Mesenchymal stem cell (in vitro differentiated cells and primary cell): ENCODE results near the gene WHRN.

Source experiments
- DNase-seq: peaks from one replicate; pipeline ENCODE4 v3.0.0-alpha.2; 2013
- H2AFZ ChIP-seq: one replicate; pipeline ENCODE4 v1.6.1; 2013; ENCODE audit warnings: low read depth, mild to moderate bottlenecking, control low read depth, inconsistent platforms, low read length, moderate library complexity
- H2AK5ac ChIP-seq: 2 replicates; pipeline ENCODE4 v1.6.1; 2013; ENCODE audit warnings: low read length, moderate library complexity, mild to moderate bottlenecking, inconsistent platforms; ENCODE audit not compliant: severe bottlenecking
- H2BK120ac ChIP-seq: one replicate; pipeline ENCODE4 v1.6.1; 2013; ENCODE audit warnings: low read depth, mild to moderate bottlenecking, inconsistent platforms, low read length, moderate library complexity
- H2BK12ac ChIP-seq, 2 experiments: one replicate each; pipeline ENCODE4 v1.6.1; 2013; ENCODE audit warnings: inconsistent platforms in 2 of 2, low read length in 2 of 2, mild to moderate bottlenecking in 2 of 2, moderate library complexity in 2 of 2, control low read depth in 1 of 2
- H2BK15ac ChIP-seq: one replicate; pipeline ENCODE4 v1.6.1; 2013; ENCODE audit warnings: mild to moderate bottlenecking, low read depth, inconsistent platforms; ENCODE audit not compliant: poor library complexity, severe bottlenecking
- H2BK5ac ChIP-seq: 2 replicates; pipeline ENCODE4 v1.6.1; 2013; ENCODE audit warnings: low read depth, mild to moderate bottlenecking, low read length, control low read depth, inconsistent platforms; ENCODE audit not compliant: poor library complexity, severe bottlenecking
- H3K14ac ChIP-seq, 2 experiments: one replicate each; pipeline ENCODE4 v1.6.1; 2013; ENCODE audit warnings: inconsistent platforms in 2 of 2, low read length in 2 of 2, control low read depth in 1 of 2, mild to moderate bottlenecking in 1 of 2, moderate library complexity in 1 of 2
- H3K18ac ChIP-seq, 2 experiments: one replicate each; pipeline ENCODE4 v1.6.1; 2013; ENCODE audit warnings: inconsistent platforms in 2 of 2, low read length in 2 of 2, control low read depth in 1 of 2, low read depth in 1 of 2, mild to moderate bottlenecking in 1 of 2
- H3K23ac ChIP-seq, 2 experiments: one replicate each; pipeline ENCODE4 v1.6.1; 2013; ENCODE audit warnings: inconsistent platforms in 2 of 2, low read length in 2 of 2, mild to moderate bottlenecking in 2 of 2, moderate library complexity in 2 of 2, control low read depth in 1 of 2
- H3K27ac ChIP-seq: 2 replicates; pipeline ENCODE4 v1.5.1; 2013; ENCODE audit warnings: mild to moderate bottlenecking, moderate library complexity, low read length, control low read depth, inconsistent platforms; ENCODE audit not compliant: poor library complexity, severe bottlenecking
- H3K27me3 ChIP-seq, 2 experiments: 2 replicates each; pipeline versions ENCODE4 v1.6.1 to v1.7.0; 2013; ENCODE audit warnings: low read length in 2 of 2, mild to moderate bottlenecking in 2 of 2, moderate library complexity in 2 of 2, control low read depth in 1 of 2, inconsistent platforms in 1 of 2; ENCODE audit not compliant: control insufficient read depth in 1 of 2, insufficient read depth in 1 of 2
- H3K36me3 ChIP-seq, 2 experiments: 2 replicates each; pipeline versions ENCODE4 v1.6.1 to v1.7.0; 2013; ENCODE audit warnings: low read length in 2 of 2, control low read depth in 1 of 2, inconsistent platforms in 1 of 2, low read depth in 1 of 2, mild to moderate bottlenecking in 1 of 2; ENCODE audit not compliant: insufficient read depth in 2 of 2, control insufficient read depth in 1 of 2
- H3K4ac ChIP-seq, 2 experiments: one replicate each; pipeline ENCODE4 v1.6.1; 2013; ENCODE audit warnings: inconsistent platforms in 2 of 2, low read length in 2 of 2, mild to moderate bottlenecking in 2 of 2, moderate library complexity in 2 of 2, control low read depth in 1 of 2, low read depth in 1 of 2
- H3K4me1 ChIP-seq: 2 replicates; pipeline ENCODE4 v1.6.1; 2013; ENCODE audit warnings: low read depth, low read length, control low read depth; ENCODE audit not compliant: control insufficient read depth, insufficient read depth
- H3K4me2 ChIP-seq: 2 replicates; pipeline ENCODE4 v1.6.1; 2013; ENCODE audit warnings: low read length, mild to moderate bottlenecking, inconsistent platforms; ENCODE audit not compliant: poor library complexity, severe bottlenecking
- H3K4me3 ChIP-seq, 2 experiments: 2 replicates each; pipeline versions ENCODE4 v1.5.1 to v1.7.0; 2013; ENCODE audit warnings: low read length in 2 of 2, mild to moderate bottlenecking in 2 of 2, control low read depth in 1 of 2, low read depth in 1 of 2; ENCODE audit not compliant: insufficient read depth in 1 of 2
- H3K79me1 ChIP-seq: replicated peaks from 2 replicates; pipeline ENCODE4 v1.6.1; 2013; ENCODE audit warnings: mild to moderate bottlenecking, control low read depth, low read length, inconsistent platforms; ENCODE audit not compliant: poor library complexity, severe bottlenecking
- H3K9ac ChIP-seq: 2 replicates; pipeline ENCODE4 v1.7.0; 2013; ENCODE audit warnings: mild to moderate bottlenecking, low read length, moderate library complexity
- H3K9me3 ChIP-seq: 2 replicates; pipeline ENCODE4 v1.7.0; 2013; ENCODE audit warnings: mild to moderate bottlenecking, low read length; ENCODE audit not compliant: control insufficient read depth
- H4K8ac ChIP-seq: one replicate; pipeline ENCODE4 v1.6.1; 2013; ENCODE audit warnings: inconsistent platforms, mild to moderate bottlenecking, low read length, moderate library complexity
- H4K91ac ChIP-seq: one replicate; pipeline ENCODE4 v1.6.1; 2013; ENCODE audit warnings: mild to moderate bottlenecking, low read length, inconsistent platforms
- WGBS: methylation state at CpG from one replicate; pipeline ENCODE4 v1.1.7; 2013; ENCODE audit warnings: mixed read lengths; 5-methylcytosine and 5-hydroxymethylcytosine counted together

Gene WHRN

GRCh38 chr9:114382699-114383520, 122.4 kb downstream of the WHRN start:
- peak overlapping the region; percentile 52 for H4K91ac ChIP-seq
- peak overlapping the region; percentile 74 for H3K9ac ChIP-seq
- peak overlapping the region; percentile 92 for H2BK15ac ChIP-seq
- peak overlapping the region in 1 of 2 experiments; percentile 91 for H3K23ac ChIP-seq
- H3K4me3 ChIP-seq = peak overlapping the region in 1 of 2 experiments; percentile 60
- DNase-seq = peak; percentile 63
- peak overlapping the region; percentile 30 to 94 for H2BK12ac ChIP-seq
- no peak overlapping the region for H2BK5ac ChIP-seq
- peaks cover 24% of the 10 kb centered on the region for H3K79me1 ChIP-seq
- H3K9me3 ChIP-seq = no peaks in the 10 kb centered on the region
- no peaks in the 10 kb centered on the region for H3K27me3 ChIP-seq
- H3K18ac ChIP-seq = peak overlapping the region; percentile 75 to 88
- H2BK120ac ChIP-seq = peak overlapping the region; percentile 85
- peaks cover 24 to 30% of the 10 kb centered on the region in 2 experiments for H3K36me3 ChIP-seq
- H2AFZ ChIP-seq = no peak overlapping the region
- peak overlapping the region; percentile 84 for H2AK5ac ChIP-seq
- no peak overlapping the region for H3K4me2 ChIP-seq
- no peak overlapping the region for H3K27ac ChIP-seq
- peak overlapping the region in 1 of 2 experiments; percentile 89 for H3K14ac ChIP-seq
- H3K4me1 ChIP-seq = peaks cover 32% of the 10 kb centered on the region
- peak overlapping the region; percentile 67 to 81 for H3K4ac ChIP-seq
- WGBS = 53% methylated on average over 17 of the region's 17 CpGs
- H4K8ac ChIP-seq = peak overlapping the region; percentile 57

- no peak for DNase-seq
- Histone ChIP-seq H2BK120ac (no peak overlapping the region), H2BK12ac (no peak overlapping the region), H3K9me3 (no peaks in the 10 kb centered on the region), H3K23ac (no peak overlapping the region), H3K36me3 (peaks cover 50 to 60% of the 10 kb centered on the region in 2 experiments), H2AK5ac (no peak overlapping the region), H4K8ac (no peak overlapping the region), H4K91ac (no peak overlapping the region), H3K27me3 (no peaks in the 10 kb centered on the region), H3K9ac (no peak overlapping the region), H2BK15ac (no peak overlapping the region), H3K18ac (no peak overlapping the region), H3K4me3 (no peak overlapping the region), H3K4ac (no peak overlapping the region), H2AFZ (no peak overlapping the region), H2BK5ac (no peak overlapping the region), H3K14ac (no peak overlapping the region), H3K4me1 (peaks cover 10% of the 10 kb centered on the region), H3K4me2 (no peak overlapping the region), H3K79me1 (peaks cover 36% of the 10 kb centered on the region), H3K27ac (no peak overlapping the region)
- WGBS = 99% methylated on average over 5 of the region's 5 CpGs
Observed at GRCh38 chr9:114378883-114379282, 126.4 kb downstream of the WHRN start.

- Histone ChIP-seq H3K36me3 (peaks cover 58 to 67% of the 10 kb centered on the region in 2 experiments), H3K4me3 (no peak overlapping the region), H2BK12ac (no peak overlapping the region)
Observed at GRCh38 chr9:114378016-114378415, 127.3 kb downstream of the WHRN start.

DNA sequence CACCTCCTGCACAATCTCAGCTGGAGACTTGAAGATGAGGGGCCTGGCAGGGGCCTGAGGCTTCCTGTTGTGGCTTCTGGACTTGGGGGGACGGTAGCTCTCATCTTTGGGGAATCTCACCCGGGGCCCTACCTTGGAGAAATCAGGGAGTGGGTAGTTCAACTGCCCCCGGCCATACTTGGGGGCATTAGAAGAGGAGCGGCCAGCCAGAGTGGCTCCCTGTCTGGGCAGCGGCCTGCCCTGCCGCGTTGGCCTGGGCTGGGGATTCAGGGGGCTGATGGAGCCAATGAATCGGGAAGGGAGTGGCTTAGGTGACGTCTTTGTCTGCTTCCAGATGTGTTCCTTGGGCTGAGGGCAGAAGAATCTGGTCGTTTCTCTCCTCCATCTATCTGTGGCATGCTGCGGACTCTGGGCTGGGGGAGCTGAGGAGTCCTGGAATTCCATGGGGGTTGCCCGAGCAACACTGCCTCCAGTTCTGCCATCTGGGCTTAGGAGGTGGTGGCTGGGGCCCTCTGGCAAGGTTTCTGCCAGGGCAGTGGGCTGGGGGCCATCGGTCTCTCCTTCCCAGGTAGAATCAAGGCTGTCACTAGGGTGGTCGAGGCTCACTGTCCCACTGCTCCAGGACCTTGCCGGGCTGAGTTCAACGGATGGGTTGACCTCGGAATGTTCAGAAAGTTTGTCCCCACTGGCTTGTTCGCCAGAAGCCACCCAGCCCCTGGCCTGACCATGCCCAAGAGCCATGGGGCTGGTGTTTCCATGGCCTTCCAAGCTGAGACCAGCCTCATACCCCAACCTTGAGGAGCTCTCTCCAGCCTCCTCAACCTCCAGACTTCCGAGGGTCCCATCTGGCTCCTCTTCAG, 128.5 kb downstream of the WHRN start:
- Histone ChIP-seq H4K91ac (no peak overlapping the region), H2BK12ac (no peak overlapping the region), H3K18ac (no peak overlapping the region), H3K9ac (no peak overlapping the region), H3K27me3 (no peaks in the 10 kb centered on the region), H2BK15ac (no peak overlapping the region), H2AK5ac (no peak overlapping the region), H4K8ac (no peak overlapping the region), H3K4me2 (no peak overlapping the region), H2BK5ac (no peak overlapping the region), H3K9me3 (no peaks in the 10 kb centered on the region), H3K79me1 (peaks cover 36% of the 10 kb centered on the region), H2AFZ (no peak overlapping the region), H3K4ac (no peak overlapping the region), H3K23ac (no peak overlapping the region), H3K27ac (no peak overlapping the region), H3K36me3 (peaks cover 69 to 70% of the 10 kb centered on the region in 2 experiments), H2BK120ac (no peak overlapping the region), H3K4me3 (no peak overlapping the region), H3K4me1 (peaks cover 13% of the 10 kb centered on the region), H3K14ac (no peak overlapping the region)
- DNase-seq = no peak
- 97% methylated on average over 19 of the region's 19 CpGs for WGBS

More at GRCh38 chr9:114378016-114378415, 127.3 kb downstream of the WHRN start:
- no peak overlapping the region for H3K4me2 ChIP-seq
- H3K9me3 ChIP-seq = no peaks in the 10 kb centered on the region
- DNase-seq = no peak
- no peak overlapping the region for H2AK5ac ChIP-seq
- no peak overlapping the region for H2AFZ ChIP-seq
- WGBS = 96% methylated on average over 8 of the region's 8 CpGs
- H2BK120ac ChIP-seq = no peak overlapping the region
- no peak overlapping the region for H4K8ac ChIP-seq
- H3K79me1 ChIP-seq = peaks cover 40% of the 10 kb centered on the region
- H2BK5ac ChIP-seq = no peak overlapping the region
- no peak overlapping the region for H3K9ac ChIP-seq
- H2BK15ac ChIP-seq = no peak overlapping the region
- no peak overlapping the region for H4K91ac ChIP-seq
- H3K27me3 ChIP-seq = no peaks in the 10 kb centered on the region
- no peak overlapping the region for H3K23ac ChIP-seq
- no peak overlapping the region for H3K14ac ChIP-seq
- H3K27ac ChIP-seq = no peak overlapping the region
- no peak overlapping the region for H3K4ac ChIP-seq
- no peak overlapping the region for H3K18ac ChIP-seq
- peaks cover 4% of the 10 kb centered on the region for H3K4me1 ChIP-seq
